ENCODE measurements around the gene IER5L. TPM values are rescaled to one million over a fixed set of nuclear protein-coding genes. Genes with fewer than 3 reads are reported as not detected.
"Not testable (repeated sequence)": the region's sequence is repeated elsewhere in the genome, so short reads cannot be mapped to it uniquely, and the experiment has no call there.

Gene IER5L
- total RNA-seq, 1 donor from 2014 or later, result 60.4 TPM

DNA sequence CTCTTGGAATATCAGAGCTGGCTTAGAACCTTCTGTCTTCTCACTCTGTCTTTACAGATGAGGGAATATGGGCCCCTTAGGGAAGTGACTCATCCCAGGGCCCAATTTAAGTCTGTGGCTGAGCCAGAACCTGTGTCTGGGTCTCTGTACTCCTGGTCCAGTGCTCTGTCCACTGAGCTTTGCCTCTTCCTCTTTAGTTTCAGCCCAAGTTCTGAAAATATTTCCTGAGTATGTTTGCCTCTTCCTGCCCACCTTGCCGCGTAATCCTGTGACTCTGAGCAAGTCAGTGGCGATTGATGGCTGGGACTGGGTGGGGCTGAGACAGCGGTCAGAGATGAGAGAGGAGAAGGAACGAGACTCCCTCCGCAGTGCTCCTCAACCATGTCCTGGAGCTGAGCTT lies 7.8 kb downstream of the IER5L start:
- Histone ChIP-seq H3K36me3 (ENCODE audit: control insufficient read depth, insufficient read depth, low read length) (no peaks in the 10 kb centered on the region), H3K27me3 (ENCODE audit: control insufficient read depth, insufficient read depth, low read length) (no peaks in the 10 kb centered on the region), H3K4me3 (ENCODE audit: low read depth, low read length) (no peak overlapping the region)
- TF ChIP-seq, protein P1, sequence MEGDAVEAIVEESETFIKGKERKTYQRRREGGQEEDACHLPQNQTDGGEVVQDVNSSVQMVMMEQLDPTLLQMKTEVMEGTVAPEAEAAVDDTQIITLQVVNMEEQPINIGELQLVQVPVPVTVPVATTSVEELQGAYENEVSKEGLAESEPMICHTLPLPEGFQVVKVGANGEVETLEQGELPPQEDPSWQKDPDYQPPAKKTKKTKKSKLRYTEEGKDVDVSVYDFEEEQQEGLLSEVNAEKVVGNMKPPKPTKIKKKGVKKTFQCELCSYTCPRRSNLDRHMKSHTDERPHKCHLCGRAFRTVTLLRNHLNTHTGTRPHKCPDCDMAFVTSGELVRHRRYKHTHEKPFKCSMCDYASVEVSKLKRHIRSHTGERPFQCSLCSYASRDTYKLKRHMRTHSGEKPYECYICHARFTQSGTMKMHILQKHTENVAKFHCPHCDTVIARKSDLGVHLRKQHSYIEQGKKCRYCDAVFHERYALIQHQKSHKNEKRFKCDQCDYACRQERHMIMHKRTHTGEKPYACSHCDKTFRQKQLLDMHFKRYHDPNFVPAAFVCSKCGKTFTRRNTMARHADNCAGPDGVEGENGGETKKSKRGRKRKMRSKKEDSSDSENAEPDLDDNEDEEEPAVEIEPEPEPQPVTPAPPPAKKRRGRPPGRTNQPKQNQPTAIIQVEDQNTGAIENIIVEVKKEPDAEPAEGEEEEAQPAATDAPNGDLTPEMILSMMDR (IDR thresholded peaks at IDR 0.05; ENCODE audit: insufficient read depth, low read length, poor library complexity, severe bottlenecking), result no peak
- no peak for DNase-seq (ENCODE audit: low read depth)

DNA sequence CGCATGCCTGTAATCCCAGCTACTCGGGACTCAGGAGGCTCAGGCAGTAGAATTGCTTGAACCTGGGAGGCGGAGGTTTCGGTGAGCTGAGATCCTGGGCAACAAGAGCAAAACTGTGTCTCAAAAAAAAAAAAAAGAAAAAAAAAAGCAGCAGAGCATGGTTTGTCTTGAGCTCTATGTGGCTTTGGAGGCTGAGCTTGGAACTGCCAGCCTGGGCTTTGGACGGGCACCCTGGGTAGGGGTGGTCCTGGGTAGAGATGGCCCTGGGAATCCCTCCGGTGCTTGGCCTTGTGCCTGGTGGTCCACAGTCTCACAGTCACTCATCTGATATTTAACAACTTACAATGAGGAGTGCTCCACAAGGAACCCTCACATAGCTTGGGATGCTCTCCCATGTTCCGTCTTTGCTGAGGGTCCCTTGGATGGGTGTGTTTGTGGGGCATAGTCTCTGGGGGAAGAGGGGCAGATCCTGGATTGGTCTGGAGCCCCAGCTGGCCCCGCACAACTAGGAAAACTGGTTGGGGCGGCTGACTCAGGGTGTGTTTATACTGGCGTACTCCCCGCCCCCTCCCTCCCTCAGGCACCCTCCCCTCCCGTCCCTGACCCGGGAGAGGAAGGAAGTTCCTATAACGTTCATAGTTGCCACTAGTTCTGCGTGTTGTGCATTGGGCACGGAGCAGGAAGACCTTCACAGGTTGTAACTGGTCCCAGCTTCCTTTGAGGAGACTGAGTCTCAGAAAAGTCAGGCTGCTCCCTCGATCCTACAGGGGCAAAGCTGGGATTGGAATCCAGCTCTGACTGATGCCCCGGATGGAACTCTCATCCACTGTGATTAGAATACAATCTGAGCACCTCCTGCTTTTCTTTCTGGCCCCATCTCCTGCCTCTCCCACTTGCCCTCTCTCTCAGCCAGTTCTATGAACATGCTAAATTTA lies 11.2 kb downstream of the IER5L start:
- Histone ChIP-seq H3K27me3 (ENCODE audit: control insufficient read depth, insufficient read depth, low read length) (no peaks in the 10 kb centered on the region), H3K36me3 (ENCODE audit: control insufficient read depth, insufficient read depth, low read length) (no peaks in the 10 kb centered on the region), H3K4me3 (ENCODE audit: low read depth, low read length) (no peak overlapping the region)
- no peak for DNase-seq (ENCODE audit: low read depth)
- TF ChIP-seq, protein P1 (IDR thresholded peaks at IDR 0.05; ENCODE audit: insufficient read depth, low read length, poor library complexity, severe bottlenecking), result no peak

DNA sequence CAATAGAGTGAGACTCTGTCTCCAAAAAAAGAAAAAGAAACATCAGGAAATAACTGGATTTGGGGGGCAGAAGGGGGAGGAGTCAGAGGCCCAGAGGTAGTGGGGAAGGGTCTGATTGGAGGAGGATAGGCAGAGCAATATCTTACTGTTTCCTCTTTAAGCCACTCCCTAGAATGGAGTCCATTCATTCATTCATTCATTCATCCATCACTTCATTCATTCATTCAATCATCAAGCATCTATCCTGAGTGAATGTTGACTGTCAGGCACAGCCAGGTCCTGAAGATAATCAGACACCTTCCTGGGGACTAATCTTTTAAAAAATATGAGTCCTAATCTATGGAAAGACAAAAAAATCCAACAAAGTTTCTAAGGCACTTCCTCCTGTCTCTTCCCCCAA lies 12.9 kb downstream of the IER5L start:
- TF ChIP-seq, protein P1 (IDR thresholded peaks at IDR 0.05; ENCODE audit: insufficient read depth, low read length, poor library complexity, severe bottlenecking), result no peak

DNA sequence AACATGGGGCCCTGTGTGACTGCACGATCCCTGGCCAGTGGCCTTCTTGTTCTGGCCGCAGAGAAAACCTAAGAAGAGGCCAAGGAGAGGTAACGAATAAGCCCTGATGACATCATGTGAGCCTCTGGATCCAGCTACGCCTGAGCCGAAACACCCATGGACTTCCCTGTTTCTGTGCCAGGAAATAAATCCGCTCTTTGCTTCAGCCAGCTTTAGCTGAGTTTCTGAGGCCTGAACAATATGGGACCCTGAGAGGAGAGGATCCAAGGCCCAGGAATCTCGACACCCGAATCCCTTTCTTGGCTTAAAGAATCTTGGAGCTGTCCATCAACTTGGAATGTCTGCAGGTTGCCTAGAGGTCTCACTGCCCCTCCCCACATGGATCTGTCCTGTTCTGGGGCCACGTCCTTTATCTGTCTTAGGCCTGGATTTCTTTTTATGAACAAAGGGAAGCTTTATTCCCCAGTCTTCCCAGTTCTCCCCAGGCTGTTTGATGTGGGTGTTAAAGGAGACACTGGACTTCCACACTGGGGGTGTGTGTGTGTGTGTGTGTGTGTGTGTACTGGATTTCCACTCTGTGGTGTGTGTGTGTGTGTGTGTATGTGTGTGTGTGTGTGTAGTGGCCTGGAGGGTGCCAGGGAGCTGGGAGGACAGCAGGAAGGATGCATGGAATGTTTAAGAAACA lies 13.7 kb downstream of the IER5L start:
- DNase-seq (ENCODE audit: low read depth), result no peak
- Histone ChIP-seq H3K36me3 (ENCODE audit: control insufficient read depth, insufficient read depth, low read length) (no peaks in the 10 kb centered on the region), H3K27me3 (ENCODE audit: control insufficient read depth, insufficient read depth, low read length) (no peaks in the 10 kb centered on the region), H3K4me3 (ENCODE audit: low read depth, low read length) (no peak overlapping the region)
- TF ChIP-seq, protein P1 (IDR thresholded peaks at IDR 0.05; ENCODE audit: insufficient read depth, low read length, poor library complexity, severe bottlenecking), result no peak

More for the DNA sequence above, 12.9 kb downstream of the IER5L start:
- Histone ChIP-seq H3K36me3 (ENCODE audit: control insufficient read depth, insufficient read depth, low read length) (no peaks in the 10 kb centered on the region), H3K4me3 (ENCODE audit: low read depth, low read length) (no peak overlapping the region), H3K27me3 (ENCODE audit: control insufficient read depth, insufficient read depth, low read length) (no peaks in the 10 kb centered on the region)
- no peak for DNase-seq (ENCODE audit: low read depth)

DNA sequence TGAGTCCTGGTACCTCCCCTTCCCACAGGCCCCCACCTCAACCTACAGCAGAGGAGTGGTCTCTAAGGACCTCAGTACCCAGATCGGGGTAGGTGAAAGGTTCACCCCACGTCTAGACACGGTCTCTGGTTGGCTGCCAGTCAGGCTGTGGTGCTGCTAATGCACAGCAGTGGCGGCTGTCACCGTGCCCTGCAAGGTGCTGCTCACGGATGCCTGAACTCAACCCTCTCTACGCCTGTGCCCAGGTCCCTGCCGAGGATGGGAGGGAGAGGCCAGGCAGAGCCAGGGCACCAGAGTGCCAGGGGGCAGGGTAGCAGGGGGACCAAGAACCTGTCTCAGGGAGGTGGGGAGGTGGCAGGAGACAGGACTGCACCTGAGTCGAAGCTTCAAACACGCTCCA lies 14.3 kb downstream of the IER5L start:
- Histone ChIP-seq H3K27me3 (ENCODE audit: control insufficient read depth, insufficient read depth, low read length) (no peaks in the 10 kb centered on the region), H3K36me3 (ENCODE audit: control insufficient read depth, insufficient read depth, low read length) (no peaks in the 10 kb centered on the region), H3K4me3 (ENCODE audit: low read depth, low read length) (no peak overlapping the region)
- TF ChIP-seq, protein P1 (IDR thresholded peaks at IDR 0.05; ENCODE audit: insufficient read depth, low read length, poor library complexity, severe bottlenecking), result no peak
- DNase-seq (ENCODE audit: low read depth), result no peak

DNA sequence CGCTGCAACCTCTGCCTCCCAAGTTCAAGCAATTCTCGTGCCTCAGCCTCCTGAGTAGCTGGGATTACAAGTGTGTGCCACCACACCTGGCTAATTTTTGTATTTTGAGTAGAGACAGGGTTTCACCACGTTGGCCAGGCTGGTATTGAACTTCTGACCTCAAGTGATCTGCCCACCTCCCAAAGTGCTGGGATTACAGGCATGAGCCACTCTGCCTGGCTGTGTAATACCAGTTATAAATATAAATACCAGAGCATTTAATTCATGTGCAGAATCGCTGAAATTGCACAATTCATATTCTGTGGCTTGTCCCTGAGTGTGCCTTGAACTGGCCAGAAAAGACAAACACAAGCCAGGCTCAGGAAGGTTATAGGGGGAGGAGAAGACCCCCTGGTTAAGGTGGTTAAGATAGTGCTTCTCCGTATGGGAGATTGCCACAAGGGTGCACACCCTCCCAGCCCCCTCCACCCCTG lies 14.8 kb downstream of the IER5L start:
- not testable (repeated sequence) for H3K36me3 ChIP-seq (ENCODE audit: control insufficient read depth, insufficient read depth, low read length); H3K27me3 ChIP-seq (ENCODE audit: control insufficient read depth, insufficient read depth, low read length); DNase-seq (ENCODE audit: low read depth); H3K4me3 ChIP-seq (ENCODE audit: low read depth, low read length)

Data from kidney epithelial cell (primary cell).